ENCODE measurements around the gene BICD1.
A peak's percentile ranks its signal among the peaks of the same experiment; 100 is the strongest.

Gene BICD1

DNA sequence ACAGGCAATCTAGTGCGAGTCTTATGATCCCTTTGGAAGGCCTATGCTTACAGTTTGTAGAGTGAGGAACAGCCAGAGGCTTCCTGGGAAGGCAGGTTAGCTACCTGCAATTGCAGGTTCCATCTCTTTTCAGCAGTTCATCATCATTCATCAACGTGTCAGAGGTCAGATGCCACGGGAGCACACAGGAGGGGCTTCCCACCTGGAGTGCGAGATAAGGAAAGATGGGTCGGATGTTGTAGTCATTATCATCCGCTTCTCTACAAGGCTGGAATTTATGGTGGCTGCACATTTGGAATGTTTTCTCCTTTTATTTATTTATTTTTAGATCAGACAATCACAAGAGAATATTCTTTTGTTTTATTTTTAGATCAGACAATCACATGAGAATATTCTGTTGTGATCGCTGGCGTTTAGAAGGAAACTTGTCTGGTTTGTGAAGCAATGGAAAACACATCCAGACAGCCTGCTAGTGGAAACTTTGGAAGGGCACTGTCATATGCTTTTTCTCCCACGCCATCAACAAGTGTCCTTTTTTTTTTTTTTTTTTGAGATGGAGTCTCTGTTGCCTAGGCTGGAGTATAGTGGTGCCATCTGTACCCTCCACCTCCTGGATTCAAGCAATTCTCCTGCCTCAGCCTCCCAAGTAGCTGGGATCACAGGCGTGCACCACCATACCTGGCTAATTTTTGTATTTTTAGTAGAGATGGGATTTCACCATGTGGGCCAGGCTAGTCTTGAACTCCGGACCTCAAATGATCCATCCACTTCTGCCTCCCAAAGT, 1.9 kb upstream of the BICD1 start:
- DNase-seq (ENCODE audit: low spot score), result no peak

DNA sequence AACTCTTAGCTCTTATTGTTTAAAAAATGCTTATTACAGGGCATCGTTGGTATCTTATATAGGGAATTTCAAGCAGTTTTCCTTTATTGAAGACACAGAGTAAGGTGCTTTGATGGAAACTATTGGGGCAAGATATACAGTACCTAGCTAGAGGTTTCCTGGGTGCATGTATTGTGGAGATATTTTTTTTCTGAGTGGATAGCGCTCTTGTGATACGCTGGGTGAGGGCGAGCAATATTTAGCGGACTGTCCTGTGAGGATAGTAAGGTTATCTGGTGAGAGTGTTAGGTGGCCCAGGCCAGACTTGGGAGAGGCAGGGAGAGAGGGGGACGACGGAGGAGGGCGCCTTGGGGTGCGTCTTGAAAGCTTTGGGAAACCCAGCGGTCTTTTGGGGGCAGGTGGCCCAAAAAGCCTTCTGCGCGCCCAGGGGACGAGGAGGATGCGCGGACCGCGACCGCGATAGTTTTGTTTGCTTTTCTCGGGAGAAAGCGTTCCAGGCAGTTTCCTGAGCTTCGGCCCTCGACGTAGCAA, 596 bp upstream of the BICD1 start:
- no peak for DNase-seq (ENCODE audit: low spot score)

DNA sequence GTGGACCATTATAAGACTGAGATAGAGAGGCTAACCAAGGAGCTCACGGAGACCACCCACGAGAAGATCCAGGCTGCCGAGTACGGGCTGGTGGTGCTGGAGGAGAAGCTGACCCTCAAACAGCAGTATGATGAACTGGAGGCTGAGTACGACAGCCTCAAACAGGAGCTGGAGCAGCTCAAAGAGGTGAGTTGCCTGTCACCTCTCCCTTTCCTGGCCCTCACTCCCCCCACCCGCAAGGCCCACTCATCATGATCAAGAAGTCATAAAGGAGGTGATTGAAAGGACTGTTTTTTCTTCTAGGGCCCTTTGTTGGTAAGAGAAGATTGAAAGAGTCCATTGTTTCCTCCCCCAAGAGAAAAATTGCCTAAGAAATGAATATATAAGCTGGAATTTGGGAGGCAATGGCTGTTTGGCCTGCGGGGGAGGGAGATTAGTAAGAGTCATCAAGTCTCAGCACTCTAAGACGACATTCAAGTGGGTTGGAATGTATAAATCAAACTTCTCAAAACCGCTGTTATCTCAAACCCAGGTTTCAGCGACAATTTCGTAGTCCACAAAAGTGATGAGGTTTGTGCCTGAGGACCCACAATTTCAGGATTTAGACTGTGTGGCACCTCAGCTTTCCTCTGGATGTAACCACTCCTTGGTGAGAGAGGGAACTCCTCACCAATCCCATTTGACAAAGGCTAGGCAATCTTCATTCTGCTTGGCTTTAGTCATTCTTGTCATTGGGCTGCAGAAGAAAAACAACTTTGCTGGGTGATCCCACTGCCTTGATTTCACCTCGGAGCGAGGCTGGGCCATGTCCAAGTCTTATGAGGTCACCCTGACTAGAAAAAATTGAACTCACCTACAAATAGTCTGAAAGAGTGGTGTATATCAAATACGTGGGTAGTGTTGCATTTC, 966 bp downstream of the BICD1 start:
- peak; percentile 65 for DNase-seq (ENCODE audit: low spot score)

DNA sequence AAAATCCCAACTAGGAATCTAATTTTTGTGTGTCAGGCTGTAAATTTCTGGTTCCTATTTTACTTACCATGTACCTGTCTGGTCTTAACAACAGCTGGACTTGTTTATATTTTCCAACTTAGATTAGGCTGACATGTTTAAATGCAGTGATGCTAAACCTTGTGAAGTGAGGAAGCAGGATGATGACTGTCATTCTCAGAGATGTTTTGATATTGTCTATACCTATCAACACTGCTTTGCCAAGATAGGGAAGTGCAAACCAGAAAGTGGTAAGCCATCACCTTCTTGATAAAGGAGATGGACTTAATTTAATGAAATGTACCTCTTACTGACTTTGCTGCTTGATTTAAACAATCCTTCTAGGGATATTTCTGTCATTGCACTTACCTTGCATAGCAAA, 2.1 kb downstream of the BICD1 start:
- DNase-seq (ENCODE audit: low spot score), result no peak

DNA sequence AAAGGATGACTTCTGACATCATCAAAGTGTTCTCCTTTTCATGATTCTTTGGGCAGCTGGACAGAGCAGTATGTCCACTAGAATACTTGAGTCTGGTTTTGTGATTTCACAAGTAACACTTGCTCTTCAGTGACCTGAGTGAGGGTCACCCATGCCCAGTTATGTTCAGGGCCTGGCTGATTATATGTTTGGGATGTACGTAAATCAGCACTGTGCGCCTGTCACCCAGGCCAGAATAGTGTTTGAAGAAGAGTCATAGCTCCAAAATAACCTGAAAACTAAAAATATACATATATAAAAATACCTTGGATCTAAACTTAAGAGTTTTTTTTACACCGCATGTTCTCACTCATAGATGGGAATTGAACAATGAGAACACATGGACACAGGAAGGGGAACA, 3.8 kb downstream of the BICD1 start:
- DNase-seq (ENCODE audit: low spot score), result no peak

DNA sequence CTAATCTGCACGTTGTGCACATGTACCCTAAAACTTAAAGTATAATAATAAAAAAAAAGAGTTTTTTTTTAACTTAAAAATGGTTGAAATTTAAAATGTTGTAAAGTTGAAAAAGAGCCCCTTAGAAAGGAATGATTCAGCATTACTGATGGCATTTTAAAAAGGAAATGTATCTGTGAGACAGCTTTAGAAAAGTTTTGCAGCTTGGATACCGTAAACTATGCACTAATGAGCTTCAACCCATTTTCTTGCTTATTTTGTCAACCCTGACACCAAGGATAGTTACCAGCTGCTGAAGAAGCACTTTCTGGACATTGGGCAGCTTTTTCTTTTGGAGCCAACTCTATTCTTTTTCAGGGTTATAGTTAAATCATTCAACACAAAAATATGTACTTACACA, 4.3 kb downstream of the BICD1 start:
- DNase-seq (ENCODE audit: low spot score), result no peak

DNA sequence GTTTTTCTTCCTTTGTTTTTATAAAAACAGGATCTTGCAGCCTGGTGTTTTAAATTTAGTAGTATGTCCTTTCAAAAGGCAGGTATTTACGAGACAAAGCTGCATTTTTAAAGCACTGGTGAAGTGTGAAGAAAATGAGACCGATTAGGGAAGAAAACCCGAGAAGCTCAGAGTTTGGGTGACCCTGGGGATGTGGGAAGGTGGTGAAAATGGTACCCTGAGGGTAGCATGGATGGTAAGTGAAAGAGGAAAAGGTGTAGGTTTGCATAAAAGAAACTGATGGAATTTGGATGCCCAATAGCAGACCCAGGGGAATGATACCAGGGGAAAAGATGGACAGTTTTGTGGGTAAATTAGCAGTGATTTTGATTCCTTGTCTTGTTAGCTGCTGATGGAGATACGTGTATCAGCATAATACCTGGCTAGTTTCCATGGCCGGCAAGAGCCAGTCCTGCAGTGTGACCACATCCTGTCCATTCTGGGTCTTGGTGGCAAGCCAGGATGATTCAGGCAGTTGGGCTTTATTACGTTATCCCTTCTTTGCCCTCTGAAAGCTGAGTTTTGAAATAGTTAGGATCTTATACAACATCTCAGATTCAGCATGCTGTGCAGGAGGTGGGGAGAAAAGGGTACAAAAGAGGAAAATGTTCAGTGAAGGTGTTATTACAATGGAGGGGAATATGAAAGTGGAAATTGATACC, 8.9 kb downstream of the BICD1 start:
- peak; percentile 89 for DNase-seq (ENCODE audit: low spot score)

DNA sequence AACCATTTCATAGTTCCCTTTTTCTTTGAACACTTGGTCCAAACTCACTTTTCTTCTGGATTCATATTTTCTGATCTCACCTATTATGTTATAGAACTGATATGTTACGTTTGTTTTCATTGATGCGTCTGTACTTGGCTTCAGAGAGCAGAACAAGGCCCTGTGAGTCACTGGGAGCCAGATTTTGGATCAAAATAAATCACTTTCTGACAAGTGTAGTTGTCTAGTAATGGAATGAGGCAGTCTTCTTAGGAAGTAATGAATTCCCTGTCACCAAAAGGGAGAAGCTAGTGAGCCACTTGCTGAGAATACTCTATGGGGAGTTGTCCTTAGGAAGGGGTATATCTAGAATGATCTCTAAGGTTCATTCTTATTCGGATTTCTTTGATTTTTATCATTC, 10.2 kb downstream of the BICD1 start:
- no peak for DNase-seq (ENCODE audit: low spot score)

DNA sequence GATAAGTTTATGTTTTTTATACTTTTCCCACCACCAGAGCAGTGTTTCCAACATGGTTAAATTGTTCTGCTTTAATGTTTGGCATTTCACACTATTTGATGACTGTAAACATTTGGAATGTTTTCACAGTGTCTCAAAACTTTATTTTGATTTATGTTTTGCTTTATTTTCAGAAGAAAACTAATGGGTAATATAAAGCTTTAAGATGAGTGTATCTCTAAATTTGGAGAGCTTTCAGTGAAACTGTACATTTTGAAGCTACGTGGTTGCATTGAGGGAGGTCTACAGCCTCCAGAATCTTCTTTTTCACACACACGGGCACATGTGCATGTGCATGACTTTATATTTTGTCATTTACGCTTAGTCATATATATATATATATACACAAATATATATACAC, 10.7 kb downstream of the BICD1 start:
- no peak for DNase-seq (ENCODE audit: low spot score)

DNA sequence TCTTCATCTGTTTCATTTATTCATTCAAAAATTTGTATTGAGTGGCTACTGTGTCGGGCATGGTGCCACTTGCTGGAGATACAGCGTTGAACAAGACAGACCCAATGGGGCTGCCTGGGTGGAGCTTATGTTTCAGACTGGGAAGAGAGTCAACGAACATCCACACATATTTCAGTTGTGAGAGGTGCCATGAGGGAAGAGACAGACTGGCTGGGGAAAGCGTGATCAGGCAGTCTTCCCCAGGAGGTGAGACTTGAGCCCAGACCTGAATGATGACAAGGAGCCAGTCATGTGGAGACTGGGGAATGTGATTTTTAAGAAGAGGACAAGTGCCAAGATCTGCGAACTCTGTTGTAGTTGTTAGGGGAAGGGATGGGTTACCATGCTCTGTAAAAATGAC, 12.2 kb downstream of the BICD1 start:
- DNase-seq (ENCODE audit: low spot score), result no peak

DNA sequence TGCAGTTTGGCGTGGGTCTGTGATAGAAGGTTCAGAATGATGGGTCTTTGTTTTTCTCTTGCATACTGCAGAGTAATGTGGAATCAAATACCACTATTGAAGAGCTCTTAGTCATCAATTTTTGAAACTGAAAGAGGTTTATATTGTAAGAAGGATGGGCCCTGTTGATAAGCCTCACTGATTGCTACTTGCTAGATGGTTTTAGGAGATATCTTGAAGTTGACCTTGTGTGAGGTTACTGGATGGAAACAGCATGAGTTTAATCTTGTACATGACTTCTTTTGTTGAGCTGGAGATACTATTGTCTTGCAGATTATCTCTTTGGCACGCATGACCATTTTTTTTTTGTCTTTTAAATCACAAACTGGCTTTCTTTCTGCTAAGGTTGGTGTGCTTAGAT, 13.8 kb downstream of the BICD1 start:
- DNase-seq (ENCODE audit: low spot score), result no peak

DNA sequence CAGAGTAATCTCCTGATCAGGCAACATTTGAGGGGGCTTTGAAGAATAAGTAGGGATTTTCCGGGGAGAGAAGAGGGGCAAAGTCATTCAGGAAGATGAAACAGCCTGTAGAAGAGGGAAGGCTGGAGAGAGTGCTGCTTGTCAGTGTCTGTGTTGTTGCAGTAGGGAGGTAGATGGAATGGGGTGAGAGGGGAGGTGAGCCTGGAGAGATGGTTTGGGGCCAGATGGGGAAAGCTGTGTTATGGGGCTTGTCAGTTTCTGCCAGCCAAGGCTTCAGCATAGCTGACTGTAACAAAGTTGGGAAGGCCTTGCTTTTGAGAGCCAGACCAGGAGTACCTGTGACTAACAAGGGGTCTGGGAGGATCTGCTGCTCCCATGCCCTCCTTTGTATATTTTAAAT, 18.0 kb downstream of the BICD1 start:
- no peak for DNase-seq (ENCODE audit: low spot score)

DNA sequence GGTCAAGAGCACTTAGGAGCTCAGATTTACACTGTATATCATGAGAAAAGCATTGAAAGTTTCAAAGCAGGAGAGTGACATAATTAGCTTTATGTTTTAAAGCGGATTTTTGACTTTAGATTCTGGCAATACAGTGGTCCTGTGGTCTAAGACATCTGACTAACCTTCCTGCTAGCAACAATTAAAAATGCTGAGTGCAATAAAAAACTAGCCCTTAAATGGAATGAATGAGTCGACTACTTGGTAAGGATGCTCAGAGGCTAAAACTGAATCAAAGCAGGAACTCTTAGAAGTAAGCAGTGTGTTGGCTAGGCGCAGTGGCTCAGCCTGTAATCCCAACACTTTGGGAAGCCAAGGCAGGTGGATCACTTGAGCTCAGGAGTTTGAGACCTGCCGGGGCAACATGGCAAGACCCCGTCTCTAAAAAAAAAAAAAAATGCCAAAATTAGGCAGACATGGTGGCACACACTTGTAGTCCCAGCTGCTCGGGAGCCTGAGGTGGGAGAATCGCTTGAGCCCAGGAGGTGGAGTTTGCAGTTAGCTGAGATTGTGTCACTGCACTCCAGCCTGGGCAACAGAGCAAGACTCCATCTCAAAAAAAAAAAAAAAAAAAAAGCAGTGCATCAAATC, 18.9 kb downstream of the BICD1 start:
- peak; percentile 18 for DNase-seq (ENCODE audit: low spot score)

DNA sequence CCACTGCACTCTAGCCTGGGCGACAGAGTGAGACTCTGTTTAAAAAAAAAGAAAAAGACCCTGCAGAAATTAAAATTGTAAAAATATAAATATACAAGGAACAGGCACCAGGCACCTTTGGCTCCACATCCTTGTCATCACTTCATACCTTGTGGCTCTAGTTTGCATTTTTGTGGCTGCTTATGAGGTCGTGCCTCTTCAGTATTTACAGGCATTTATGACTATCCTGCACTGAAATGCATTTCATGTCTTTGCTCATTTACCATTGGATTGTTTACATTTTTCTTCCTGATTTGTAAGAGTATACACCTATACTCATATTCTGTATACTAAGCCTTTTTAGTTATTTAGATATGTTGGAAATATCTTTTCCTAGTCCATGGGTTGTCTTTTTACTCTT, 20.1 kb downstream of the BICD1 start:
- DNase-seq (ENCODE audit: low spot score), result peak; percentile 65

DNA sequence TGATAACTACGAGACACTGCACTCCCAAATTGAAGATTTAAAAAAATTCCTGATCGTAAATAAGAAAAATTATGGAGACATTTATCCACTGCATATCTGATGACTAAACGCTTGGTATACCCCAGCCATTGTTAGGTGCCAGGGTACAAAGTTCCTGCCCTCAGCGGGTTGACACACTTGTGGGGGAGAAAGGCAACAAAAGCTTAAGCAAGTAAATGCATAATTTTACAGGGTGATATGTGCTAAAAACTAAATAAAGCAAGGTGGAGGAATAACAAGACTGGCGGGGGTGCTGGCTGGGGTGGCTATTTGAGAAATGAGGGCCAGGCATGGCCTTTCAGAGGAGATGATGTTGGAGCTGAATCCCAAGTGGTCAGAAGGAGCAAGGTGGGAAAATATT, 25.0 kb downstream of the BICD1 start:
- DNase-seq (ENCODE audit: low spot score), result no peak

DNA sequence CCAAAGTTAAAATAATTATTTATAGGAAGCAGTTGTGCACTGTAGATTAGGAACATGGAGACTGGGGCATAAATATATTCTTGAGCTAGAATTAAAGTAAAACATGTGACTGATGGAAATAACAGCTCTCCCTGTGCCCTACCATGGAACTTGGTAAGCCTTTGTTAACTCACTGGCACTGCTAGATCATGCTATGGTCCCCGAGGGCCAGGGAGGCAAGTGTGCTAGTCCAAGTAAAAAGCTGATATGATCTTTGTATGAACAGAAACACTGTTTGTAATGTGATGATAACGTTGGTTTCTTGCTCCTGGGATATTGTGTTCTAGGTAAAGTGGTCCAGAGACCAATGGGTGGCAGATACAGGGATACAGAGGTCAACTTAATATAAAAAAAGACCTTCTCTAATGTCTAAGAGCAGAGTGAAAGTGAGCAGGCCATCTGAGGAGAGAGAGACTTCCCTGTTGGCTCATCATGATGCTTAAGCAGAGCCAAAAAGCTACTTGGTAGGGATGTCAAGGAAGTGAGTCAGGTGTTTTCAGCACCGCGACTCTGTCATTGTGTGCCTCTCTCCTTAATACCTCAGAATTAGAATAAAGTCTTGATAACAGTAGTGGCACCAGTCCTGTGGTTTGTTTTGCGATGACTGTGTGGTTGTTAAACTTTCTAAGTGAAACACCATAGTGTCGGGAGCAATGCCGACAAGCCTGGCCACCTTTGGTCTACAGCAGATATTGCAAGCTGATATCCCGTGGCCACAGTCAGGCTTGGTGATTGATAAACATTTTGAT, 27.6 kb downstream of the BICD1 start:
- DNase-seq (ENCODE audit: low spot score), result no peak

DNA sequence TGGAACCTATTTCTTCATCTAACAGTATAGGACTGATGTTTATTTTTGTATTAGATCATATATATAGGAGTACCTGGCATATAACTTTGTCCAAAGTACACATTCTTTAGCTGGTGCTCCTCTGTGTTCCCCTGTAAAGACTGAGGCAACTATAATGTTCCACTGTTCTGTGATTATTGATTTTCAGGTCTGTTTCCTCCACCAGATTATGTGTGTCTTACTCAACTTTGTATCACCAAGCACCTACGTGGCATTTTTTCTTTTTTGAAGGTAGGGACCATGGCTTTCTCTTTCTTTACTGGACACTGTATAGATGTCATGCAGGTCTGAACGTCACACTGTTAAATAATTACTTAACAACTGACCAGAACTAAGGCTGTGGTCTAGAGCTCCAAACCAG, 29.3 kb downstream of the BICD1 start:
- DNase-seq (ENCODE audit: low spot score), result no peak

DNA sequence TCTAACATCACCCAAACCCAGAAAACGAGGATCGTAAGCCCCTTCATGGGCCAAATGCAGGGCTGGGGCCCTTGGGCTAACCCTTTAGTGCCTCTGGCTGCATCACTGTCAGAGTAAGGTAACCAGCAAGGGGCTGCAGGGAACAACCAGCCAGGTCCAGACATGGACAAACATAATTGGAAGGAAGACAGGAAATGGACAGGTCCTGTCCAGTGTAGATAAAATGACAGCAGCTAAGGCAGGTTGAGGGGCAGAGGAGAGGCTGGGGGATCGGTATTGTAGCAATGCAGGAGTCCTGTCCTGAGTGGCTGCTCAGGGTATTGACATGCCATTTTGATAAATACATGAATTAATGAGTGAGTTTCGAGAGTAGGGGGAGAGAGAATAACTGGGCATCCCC, 29.8 kb downstream of the BICD1 start:
- DNase-seq (ENCODE audit: low spot score), result no peak

DNA sequence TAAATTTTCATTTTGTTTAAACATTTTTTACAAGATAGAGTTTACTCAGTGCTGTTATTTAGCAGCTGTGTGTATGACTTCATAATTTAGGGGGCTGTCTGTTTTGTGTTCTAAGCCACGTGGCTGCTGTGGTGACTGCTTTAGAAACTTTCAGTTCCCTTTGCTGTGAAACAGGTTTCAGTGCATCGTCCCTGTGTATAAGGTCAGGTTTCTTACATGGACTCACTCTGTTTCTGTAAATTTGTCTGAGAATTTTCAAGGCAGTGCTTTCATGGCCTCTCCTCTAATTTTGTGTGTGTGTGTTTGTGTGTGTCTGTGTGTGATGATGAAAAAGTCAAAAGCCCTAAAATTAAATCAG, 32.4 kb downstream of the BICD1 start:
- DNase-seq (ENCODE audit: low spot score), result no peak

DNA sequence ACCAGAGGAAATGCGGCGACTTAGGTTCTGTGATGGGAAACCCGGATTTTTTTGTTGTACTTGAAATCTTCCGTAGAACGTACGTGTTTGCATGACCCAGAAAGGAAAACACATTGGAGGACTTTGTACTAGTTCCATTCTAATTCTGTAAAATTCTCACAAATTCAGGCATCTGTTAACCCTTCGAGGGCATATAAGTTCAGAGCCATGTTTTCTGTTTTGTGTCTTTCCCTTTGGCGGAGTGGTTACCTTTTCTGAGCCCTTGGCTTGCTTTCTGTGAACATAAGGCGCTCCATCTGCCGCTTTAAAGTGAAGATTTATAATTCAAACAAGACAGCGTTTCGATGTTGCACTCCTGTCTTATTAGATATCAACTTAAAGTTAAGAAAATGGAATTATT, 34.2 kb downstream of the BICD1 start:
- DNase-seq (ENCODE audit: low spot score), result no peak

DNA sequence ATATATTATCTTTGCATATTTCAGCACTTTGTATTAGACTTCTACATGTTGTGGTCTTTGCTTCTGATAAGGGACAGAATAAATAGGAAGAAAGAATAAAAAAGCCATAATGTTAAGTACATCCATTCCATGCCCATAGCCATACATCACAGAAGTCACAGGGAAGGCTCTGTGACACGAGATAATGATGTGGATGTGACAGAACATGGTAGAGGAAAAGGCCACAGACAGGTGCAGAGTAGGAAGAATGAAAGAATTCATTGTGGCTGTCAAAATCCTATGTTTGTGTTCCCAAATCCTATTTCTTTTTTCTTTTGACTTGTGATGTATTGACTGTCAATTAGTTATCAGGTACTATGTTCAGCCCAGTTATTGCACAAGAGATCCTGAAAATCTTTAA, 38.4 kb downstream of the BICD1 start:
- DNase-seq (ENCODE audit: low spot score), result no peak

Data from AG08396 (cell line).